Measurements from ENCODE around the gene SHC2. TPM values are rescaled to one million over a fixed set of nuclear protein-coding genes. Genes with fewer than 3 reads are reported as not detected.
"Not testable (repeated sequence)": the region's sequence is repeated elsewhere in the genome, so short reads cannot be mapped to it uniquely, and the experiment has no call there.

Gene SHC2
- total RNA-seq, 1 donor from 2014 or later = not detected

- intact Hi-C loops (cut with micrococcal nuclease) = no loop called here
These were observed 51.8 kb downstream of the SHC2 start, which contains the start of gene C2CD4C for GRCh38 chr19:408902-409515. C2CD4C (minus strand) TSS chr19:409147; CDS start chr19:408361, 786 bp downstream.

GRCh38 chr19:408441-408901 is 52.4 kb downstream of the SHC2 start:
- intact Hi-C loops (cut with micrococcal nuclease) = no loop called here

GRCh38 chr19:407511-408440 is 53.1 kb downstream of the SHC2 start:
- intact Hi-C loops (cut with micrococcal nuclease) = no loop called here

GRCh38 chr19:406971-407510 is 53.8 kb downstream of the SHC2 start:
- intact Hi-C loops (cut with micrococcal nuclease) = no loop called here

GRCh38 chr19:406135-406781 is 54.6 kb downstream of the SHC2 start:
- intact Hi-C loops (cut with micrococcal nuclease) = no loop called here

- intact Hi-C loops (cut with micrococcal nuclease) = no loop called here
These were observed 55.5 kb downstream of the SHC2 start for GRCh38 chr19:405121-405965.

- intact Hi-C loops (cut with micrococcal nuclease) = no loop called here
These were observed 57.4 kb downstream of the SHC2 start for GRCh38 chr19:403221-404027.

GRCh38 chr19:402786-403185 is 58.0 kb downstream of the SHC2 start:
- intact Hi-C loops (cut with micrococcal nuclease) = no loop called here

GRCh38 chr19:401866-402511 is 58.8 kb downstream of the SHC2 start:
- intact Hi-C loops (cut with micrococcal nuclease) = no loop called here

- intact Hi-C loops (cut with micrococcal nuclease) = no loop called here
These were observed 59.6 kb downstream of the SHC2 start for GRCh38 chr19:400976-401865.

GRCh38 chr19:399370-399769 is 61.5 kb downstream of the SHC2 start:
- intact Hi-C loops (cut with micrococcal nuclease) = no loop called here

GRCh38 chr19:398719-399118 is 62.1 kb downstream of the SHC2 start:
- intact Hi-C loops (cut with micrococcal nuclease) = no loop called here

- intact Hi-C loops (cut with micrococcal nuclease) = no loop called here
These were observed 62.7 kb downstream of the SHC2 start for GRCh38 chr19:397941-398706.

- intact Hi-C loops (cut with micrococcal nuclease) = no loop called here
These were observed 63.5 kb downstream of the SHC2 start for GRCh38 chr19:397321-397720.

GRCh38 chr19:395467-395866 is 65.4 kb downstream of the SHC2 start:
- intact Hi-C loops (cut with micrococcal nuclease) = no loop called here

- intact Hi-C loops (cut with micrococcal nuclease) = not testable (repeated sequence)
These were observed 66.0 kb downstream of the SHC2 start for GRCh38 chr19:394857-395256.

GRCh38 chr19:393560-393959 is 67.3 kb downstream of the SHC2 start:
- intact Hi-C loops (cut with micrococcal nuclease) = not testable (repeated sequence)

Measured in T-helper 1 cell treated with Interleukin-12 subunit alpha and Interleukin-12 subunit beta and Interleukin-4 antibody, amounts not matched to agents 30 ng/mL and 1 ng/mL, for 36 hours (primary cell).